SK-MEL-5 (cell line): ENCODE data around the gene MTOR. TPM values are rescaled to one million over a fixed set of nuclear protein-coding genes. Genes with fewer than 3 reads are reported as not detected.
A peak's percentile ranks its signal among the peaks of the same experiment; 100 is the strongest.
"Not testable (repeated sequence)": the region's sequence is repeated elsewhere in the genome, so short reads cannot be mapped to it uniquely, and the experiment has no call there.

Experiments used
- DNase-seq: peaks from one replicate; pipeline ENCODE4 v3.0.0-alpha.2; 2016; ENCODE audit warnings: low read depth, low spot score
- in situ Hi-C: cut with HindIII; loops from 2 replicates; pipeline ENCODE4 v1.10.0; 2016; ENCODE audit warnings: low sequenced_read_pairs, high pct_unique_total_duplicates, low pct_unique_long_range_greater_than_20kb
- total RNA-seq: library from RNA; depleted of rRNA; stranded (reverse); fragments of >200 nt; shearing (Covaris generic); gene quantifications from 2 replicates; pipeline ENCODE4 v1.2.3, GENCODE V29; 2014

Gene MTOR
- total RNA-seq, 1 experiment from 2014 or later, result 34.5 TPM

DNA sequence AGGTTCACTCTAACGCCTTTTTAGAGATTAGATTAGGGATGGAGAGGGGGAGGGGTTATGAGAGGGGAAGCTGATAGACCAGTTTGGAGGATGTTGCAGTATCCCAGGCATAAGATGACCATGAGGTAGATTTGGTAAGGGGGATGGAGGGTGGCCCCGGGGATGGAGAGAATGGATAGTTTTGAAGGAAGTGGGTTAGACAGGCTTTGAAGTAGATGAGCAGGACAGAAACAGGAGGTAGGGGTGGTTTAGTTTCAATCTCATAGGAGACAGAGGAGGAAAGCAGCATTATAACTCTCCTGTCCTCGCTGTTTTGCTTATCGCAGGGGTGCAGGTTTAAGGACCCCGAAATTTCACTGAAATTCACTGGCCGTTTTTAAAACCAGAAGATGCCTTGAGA lies 22.4 kb upstream of the MTOR start:
- in situ Hi-C loops, result no loop called here

DNA sequence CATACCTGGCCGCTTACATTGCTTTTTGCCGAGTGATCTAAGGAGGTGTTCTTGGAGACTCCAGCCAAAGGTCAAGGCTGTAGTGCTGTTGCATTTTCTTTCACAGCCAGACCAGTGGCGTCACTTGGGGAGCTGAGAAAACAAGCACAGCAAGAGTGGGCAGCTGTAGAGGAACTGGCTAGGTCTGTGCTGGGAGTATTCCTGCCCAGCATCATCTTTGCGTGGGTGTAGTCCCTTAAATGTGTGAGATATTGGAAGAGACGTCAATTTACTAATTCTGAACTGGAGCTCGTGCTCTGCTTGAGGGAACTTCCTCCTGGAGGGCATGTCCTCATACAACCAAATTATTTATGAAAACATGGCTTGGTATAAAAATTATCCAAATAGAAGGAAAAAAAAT lies 20.8 kb upstream of the MTOR start:
- in situ Hi-C loops, result no loop called here
- no peak for DNase-seq

More for the DNA sequence above, 22.4 kb upstream of the MTOR start:
- no peak for DNase-seq

DNA sequence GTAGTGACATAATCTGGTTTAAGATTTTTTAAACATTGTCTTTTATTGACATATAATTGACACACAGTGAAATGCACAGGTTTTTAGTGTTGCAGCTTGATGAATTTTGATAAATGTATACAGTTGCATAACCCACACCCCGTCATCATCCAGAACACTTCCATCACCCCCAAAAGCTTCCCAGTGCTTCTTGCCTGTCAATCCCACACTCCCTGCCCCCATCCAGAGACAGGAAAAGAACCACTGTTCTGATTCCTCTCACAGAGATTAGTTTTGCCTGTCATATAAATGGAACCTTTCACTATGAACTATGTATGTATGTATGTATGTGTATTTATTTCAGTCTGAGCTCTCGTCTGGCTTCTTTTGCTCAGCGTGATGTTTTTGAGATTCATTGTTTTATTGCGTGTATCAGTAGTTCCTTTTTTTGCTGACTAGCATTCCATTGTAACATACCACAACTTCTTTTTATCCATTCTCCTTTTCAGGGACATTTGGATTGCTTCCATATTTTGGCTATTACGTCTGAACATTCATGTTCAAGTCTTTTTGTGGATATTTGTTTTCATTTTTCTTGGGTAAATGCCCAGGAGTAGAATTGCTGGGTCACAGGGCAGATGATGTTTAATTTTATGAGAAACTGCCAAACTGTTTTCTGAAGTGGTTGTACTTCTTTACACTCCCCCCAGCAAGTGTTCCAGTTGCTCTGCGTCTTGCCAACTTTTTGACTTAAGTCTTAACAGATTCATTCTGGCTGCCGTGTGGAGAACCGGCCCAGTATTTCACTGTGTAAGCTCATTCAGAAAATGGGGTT lies 19.4 kb upstream of the MTOR start:
- in situ Hi-C loops, result no loop called here
- DNase-seq, result no peak

DNA sequence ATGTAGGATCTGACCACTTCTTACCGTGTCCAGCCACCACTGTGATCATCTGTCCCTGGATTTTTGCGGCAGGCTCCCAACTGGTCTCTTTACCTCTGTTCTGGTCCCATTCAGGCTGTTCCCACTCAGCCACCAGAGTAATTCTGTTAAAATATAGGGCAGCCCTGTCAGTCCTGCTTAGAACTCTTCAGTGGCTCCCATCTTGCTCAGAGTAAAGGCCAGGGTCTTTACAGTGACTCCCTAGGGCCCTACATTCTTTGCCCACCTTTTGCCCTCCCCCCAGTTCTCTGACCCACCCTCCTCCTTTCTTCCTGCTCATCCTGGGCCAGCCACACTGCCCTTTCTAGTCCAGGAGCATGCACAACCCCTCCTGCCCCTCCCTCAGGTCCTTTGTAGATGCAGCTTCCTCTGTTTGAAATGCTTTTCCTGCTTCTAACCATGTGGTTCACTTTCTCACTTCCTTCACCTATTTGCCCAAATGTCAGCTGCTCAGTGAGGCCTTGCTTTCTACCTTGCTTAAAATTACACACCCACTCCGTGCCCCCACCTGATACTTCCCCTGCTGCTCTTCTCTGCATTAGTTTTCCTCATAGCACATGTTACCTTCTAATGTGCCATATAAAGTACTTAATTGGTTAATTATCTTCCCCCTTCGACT lies 18.5 kb upstream of the MTOR start:
- DNase-seq, result no peak
- in situ Hi-C loops, result no loop called here

DNA sequence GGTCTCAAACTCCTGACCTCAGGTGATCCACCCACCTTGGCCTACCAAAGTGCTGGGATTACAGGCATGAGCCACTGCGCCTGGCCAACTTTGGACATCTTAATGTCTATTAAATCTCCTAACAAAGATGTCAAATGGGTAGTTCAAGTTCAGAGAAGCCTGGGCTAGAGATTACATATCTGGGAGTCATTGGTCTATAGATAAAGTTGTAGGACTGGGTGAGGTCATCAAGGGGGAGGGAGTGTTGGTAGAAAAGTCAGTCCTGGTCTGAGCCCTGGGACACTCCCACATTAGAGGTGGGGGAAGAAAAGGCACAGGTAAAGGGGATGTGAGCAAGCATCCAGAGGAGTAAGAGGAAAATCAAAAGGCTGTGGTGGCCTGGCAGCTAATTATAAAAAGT lies 17.3 kb upstream of the MTOR start:
- in situ Hi-C loops, result no loop called here
- no peak for DNase-seq

DNA sequence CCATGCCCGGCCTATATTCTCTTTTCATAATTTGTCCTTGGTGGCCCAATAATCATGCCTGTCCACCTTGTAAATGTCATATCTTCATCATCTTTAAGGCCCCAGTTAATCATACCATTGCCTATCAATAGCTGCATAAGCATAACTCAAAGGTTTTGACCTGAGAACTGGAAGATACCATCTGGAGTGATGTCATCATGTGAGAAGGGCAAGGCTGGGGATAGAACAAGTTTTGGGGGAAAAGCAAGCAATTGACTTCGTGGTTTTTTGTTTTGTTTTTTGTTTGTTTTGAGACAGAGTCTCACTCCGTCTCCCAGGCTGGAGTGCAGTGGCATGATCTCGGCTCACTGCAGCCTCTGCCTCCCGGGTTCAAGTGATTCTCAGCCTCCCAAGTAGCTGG lies 16.8 kb upstream of the MTOR start:
- in situ Hi-C loops, result no loop called here
- DNase-seq, result no peak

DNA sequence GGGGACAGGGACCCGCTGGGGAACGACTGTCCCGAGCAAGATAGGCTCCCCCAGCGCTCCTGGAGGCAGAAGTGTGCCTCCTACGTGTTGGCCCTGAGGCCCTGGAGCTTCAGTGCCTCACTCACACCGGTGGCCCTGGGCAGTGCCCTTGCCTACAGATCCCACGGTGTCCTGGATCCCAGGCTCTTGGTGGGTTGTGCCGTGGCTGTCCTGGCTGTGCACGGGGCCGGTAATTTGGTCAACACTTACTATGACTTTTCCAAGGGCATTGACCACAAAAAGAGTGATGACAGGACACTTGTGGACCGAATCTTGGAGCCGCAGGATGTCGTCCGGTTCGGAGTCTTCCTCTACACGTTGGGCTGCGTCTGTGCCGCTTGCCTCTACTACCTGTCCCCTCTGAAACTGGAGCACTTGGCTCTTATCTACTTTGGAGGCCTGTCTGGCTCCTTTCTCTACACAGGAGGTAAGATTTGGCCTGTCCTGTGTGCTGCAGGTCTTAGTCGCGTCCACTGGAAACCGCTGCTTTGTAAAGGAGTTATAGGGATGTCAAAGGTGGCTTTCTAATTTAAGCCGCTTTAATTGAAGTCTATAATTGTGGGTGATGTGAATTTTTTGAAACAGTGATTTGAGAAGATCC lies 11.4 kb upstream of the MTOR start:
- no peak for DNase-seq
- in situ Hi-C loops, result no loop called here

DNA sequence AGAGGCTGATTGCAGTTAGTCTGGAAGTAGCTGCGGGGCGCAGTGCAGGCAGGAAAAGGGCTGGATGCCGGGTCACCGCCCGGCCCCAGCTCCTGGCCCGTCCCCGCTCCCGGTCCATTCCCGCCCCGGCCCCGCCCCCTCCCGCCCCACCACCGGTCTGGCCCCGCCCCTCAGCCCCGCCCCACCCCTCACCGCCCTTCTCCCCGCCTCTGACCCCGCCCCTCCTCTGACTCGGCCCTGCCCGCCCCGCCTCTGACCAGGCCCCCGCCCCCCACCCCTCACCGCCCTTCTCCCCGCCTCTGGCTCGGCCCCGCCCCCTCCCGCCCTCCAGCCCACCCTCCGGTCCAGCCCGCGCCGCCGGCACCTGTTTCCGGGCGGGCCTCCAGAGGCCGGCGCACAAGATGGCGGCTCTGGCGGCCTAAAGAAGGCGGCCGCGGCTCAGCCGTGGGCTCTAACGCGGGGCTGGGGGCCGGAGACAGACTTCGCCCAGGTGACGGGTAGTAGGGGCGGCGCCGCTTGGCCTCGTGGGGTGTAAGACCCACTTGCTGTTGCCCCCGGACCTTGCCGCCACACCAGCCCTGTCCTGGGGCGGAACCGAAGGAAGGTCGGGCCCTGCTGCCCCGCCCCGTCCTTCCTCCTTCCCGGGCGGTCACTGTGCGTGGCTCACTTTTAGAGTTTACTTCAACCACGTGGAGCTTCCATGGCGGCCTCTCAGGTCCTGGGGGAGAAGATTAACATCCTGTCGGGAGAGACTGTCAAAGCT lies 10.7 kb upstream of the MTOR start, which contains the start of gene UBIAD1:
UBIAD1 (plus strand) TSS at position 367 of the 763 bp plus-strand sequence; CDS start at position 701, 334 bp downstream.
- in situ Hi-C loops, result no loop called here
- peak; percentile 79 for DNase-seq

DNA sequence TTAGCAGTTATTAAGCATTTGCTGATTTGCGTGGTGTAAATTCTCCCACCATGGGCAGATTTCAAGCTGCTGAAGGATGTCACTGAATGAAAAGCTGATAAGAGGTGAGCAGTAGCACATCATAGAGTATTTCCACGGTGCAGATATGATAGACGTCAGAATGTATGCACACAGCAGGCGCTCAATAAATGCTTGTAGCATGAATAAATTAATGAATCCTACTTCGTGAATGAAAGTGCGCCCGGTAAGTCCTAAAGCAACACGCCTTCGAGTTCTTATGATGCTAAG lies 10.1 kb upstream of the MTOR start:
- no peak for DNase-seq
- in situ Hi-C loops, result no loop called here

DNA sequence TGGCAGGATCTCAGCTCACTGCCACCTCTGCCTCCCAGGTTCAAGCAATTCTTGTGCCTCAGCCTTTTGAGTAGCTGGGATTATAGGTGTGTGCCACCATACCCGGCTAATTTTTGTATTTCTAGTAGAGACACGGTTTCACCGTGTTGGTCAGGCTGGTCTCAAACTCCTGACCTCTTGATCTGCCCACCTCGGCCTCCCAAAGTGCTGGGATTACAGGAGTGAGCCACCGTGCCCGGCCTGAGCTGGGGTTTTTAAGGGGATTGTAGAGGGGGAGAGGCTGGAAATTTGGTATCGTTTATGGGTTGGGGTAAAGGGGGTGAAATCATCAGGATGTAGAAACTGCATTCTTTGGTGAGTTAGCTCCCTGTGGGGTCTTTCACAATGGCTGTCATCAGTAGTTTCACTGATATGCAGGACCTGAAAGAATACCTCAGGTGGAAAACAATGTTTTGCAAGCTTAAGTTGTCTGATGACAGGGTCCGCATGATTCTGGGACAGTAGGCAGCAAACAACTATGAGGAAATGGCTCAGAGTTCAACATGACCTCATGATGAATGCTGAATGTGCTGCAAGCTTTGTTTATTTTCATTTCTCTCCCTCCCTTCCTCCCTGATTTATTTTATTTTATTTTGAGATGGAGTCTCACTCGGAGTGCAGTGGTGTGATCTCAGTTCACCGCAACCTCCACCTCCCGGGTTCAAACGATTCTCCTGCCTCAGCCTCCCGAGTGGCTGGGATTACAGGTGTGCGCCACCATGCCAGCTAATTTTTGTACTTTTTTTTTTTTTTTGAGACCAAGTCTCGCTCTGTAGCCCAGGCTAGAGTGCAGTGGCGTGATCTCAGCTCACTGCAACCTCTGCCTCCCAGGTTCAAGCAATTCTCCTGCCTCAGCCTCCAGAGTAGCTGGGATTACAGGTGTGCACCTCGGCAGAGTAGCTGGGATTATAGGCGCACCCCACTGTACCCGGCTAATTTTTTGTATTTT lies 5.3 kb upstream of the MTOR start:
- in situ Hi-C loops, DNase-seq: not testable (repeated sequence)

DNA sequence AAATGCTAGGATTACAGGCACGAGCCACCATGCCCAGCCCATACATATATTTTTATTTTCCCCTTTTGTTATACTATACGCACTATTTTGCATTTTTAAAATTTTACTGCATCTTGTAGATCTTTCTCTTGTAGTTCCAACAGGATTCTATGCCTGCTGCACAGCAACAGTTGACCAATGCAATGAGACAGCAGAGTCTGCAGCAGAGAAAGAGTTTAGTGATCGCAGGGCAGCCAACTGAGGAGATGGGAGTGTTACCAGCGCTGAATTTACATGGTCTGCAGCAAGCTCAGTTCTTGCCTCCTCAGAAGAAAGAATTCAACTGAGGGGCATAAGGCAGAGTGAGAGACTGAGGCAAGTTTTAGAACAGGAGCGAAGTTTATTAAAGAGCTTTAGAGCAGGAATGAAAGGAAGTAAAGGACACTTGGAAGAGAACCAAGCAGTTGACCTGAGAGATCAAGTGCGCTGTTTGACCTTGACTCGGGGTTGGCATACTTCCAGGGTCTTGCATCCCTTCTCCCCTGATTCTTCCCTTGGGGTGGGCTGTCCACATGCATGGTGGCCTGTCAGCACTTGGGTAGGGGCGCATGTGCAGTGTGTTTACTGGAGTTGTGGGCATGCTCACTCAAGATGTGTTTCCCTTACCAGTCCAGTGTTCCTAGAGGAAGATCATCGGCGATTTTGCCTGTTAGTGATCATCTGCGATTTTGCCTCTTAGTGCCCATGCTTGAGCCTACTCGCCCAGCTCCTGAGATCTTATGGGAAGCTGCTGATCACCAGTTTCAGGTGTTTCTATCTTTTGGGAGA lies 4.1 kb upstream of the MTOR start:
- in situ Hi-C loops, result no loop called here
- DNase-seq, result no peak

DNA sequence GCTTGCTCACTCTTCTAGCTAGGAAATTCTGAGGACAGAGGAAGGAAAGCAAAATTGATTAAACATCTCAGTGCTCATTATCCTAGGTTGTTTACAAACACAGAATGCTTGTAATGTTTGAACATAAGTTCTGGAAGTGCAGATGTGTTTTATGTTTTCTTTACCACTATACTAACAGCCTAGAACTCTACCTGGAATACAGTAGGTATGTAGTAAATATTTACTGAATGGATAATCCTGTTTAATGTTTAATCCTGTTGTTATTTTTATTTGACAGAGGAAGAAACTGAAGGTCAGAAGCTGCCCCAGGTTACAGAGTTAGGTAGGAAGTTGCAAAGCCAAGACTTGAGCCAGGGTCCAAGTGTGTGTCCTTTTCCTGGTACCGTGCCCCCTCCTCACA lies 6.1 kb downstream of the MTOR start:
- no peak for DNase-seq
- in situ Hi-C loops, result no loop called here

DNA sequence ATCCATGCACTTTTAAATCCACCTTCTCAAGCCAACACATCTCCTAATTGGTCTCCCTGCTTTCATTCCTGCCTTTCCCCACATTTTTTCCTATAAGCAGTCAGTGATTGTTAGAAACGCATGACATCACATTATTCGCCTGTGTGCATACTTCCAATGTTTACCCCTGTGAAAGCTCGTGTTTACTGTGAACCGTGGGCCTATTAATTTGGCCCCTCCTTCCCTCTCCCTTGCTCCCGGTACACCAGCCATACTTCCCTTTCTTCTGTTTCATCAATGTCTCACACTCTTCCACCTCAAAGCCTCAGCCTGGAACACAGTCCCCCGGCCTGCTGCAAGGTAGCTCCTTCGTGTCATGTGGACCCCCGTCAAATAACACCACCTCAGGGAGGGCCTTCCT lies 9.1 kb downstream of the MTOR start:
- no peak for DNase-seq
- in situ Hi-C loops, result no loop called here

DNA sequence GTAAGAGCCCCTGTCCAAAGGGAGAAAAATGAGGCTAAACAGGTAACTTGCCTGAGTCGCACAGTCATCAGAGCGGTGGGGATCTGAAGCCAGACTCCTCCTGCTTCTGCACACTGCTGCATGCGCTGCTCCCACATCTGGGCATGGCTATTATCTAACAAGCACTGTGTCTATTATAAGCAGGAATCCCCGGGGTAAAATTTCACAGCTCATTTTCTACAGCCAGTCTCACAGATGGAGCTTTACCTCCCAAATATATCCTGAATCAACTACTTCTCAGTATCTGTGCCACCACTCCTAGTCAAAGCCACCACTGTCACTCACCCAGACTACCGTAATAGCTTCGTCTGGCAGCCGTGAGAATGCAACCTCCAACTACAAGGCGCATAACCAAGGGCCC lies 9.8 kb downstream of the MTOR start:
- no peak for DNase-seq
- in situ Hi-C loops, result no loop called here

DNA sequence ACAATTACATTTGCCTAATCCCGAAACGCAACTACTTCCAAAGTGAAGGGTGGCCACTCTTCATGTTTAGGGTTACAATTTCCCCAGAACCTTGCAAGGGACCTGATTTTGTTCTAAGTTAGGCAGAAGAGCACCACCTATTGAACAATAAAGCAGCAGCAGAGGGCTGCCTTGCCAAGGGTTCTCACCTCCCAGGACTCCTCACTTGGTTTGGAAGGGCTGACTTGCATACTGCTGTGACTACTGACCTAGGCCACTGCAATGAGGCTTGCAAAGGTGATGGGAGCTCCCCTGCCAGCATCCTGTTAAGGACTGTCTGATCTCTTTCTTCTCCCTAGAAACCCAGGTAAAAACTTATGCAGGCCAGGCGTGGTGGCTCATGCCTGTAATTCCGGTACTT lies 14.2 kb downstream of the MTOR start:
- no peak for DNase-seq
- in situ Hi-C loops, result no loop called here

DNA sequence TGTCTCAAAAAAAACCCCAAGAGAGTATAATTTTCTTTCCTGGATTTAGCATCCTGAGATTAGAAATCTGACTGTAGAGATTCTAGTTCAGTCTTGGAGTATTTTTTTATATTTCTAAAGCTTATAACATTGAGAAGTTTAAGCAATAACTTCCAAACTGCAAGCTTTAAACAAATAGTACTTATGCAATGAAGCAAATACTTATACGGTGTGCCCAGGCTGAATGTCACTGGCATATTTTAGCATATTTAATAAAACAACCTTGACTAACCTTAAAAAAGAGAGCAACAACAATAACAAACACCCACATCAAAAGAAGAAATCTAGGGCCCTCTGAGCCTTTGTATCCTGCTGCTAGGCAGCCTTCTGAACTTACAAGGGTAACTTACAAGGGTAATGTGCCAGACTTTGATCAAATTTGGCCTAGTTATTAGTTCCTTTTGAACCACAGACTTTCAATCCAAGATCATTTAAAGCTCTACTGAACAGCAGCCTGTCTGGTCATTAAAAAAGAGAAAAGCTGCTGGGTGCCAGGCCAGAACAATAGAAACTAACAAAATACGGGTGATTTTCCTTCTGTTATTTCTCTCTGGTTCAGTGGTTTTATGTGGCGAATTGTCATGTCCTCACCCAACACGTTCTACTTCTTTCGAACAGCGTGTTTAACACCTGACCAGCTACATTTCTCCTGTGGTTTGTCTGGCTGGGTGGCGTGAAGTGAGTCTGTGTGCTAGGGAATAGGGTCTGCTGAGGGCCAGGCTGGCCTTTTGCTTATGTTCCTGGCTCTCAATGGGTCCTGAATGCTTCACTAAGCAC lies 16.2 kb downstream of the MTOR start:
- no peak for DNase-seq
- in situ Hi-C loops, result no loop called here
